ENCODE data around the gene RPS21. TPM values are rescaled to one million over a fixed set of nuclear protein-coding genes. Genes with fewer than 3 reads are reported as not detected.

Gene RPS21
- total and polyA plus RNA-seq, 9 of the 15 experiments (the other 6 are each of a cell fraction or from before 2014, with no cell fraction given) = 1,380 to 5,647 (median 3,091) TPM

GRCh38 chr20:62406635-62407176, 19.8 kb downstream of the RPS21 start (continued):
- TF ChIP-seq ZNF76 (CRISPR knock-in tag; IDR thresholded peaks at IDR 0.05; ENCODE audit: borderline replicate concordance) (no peak), RBM14 (IDR thresholded peaks at IDR 0.05; ENCODE audit: borderline replicate concordance, insufficient read depth, low read depth, low read length) (no peak), ZNF274 (IDR thresholded peaks at IDR 0.05; ENCODE audit: borderline replicate concordance, low read depth, low read length) (no peak), FOXJ3 (CRISPR knock-in tag; IDR thresholded peaks at IDR 0.05) (no peak), C11orf30 (IDR thresholded peaks at IDR 0.05; ENCODE audit: low read depth) (no peak), XRCC4 (IDR thresholded peaks at IDR 0.05; ENCODE audit: extremely low read depth, insufficient read depth, insufficient read length) (no peak), ZNF780A (CRISPR knock-in tag; IDR thresholded peaks at IDR 0.05) (no peak), POLR3A (IDR thresholded peaks at IDR 0.05; ENCODE audit: borderline replicate concordance, extremely low read depth, insufficient read depth, insufficient read length) (no peak), CEBPZ (IDR thresholded peaks at IDR 0.05; ENCODE audit: borderline replicate concordance, low read depth, low read length) (no peak), ZNF263 (CRISPR knock-in tag; IDR thresholded peaks at IDR 0.05; ENCODE audit: borderline replicate concordance) (no peak), THRAP3 (IDR thresholded peaks at IDR 0.05; ENCODE audit: borderline replicate concordance) (no peak), CBFA2T3 (IDR thresholded peaks at IDR 0.05) (no peak), NFYB (IDR thresholded peaks at IDR 0.05; ENCODE audit: extremely low read depth, insufficient read length) (no peak), NKRF (IDR thresholded peaks at IDR 0.05; ENCODE audit: borderline replicate concordance) (no peak), E2F4 (CRISPR knock-in tag; IDR thresholded peaks at IDR 0.05; ENCODE audit: low read depth) (no peak), BRCA1 (IDR thresholded peaks at IDR 0.05) (no peak), BRCA1 (CRISPR knock-in tag; IDR thresholded peaks at IDR 0.05) (no peak), ZNF311 (CRISPR knock-in tag; IDR thresholded peaks at IDR 0.05) (no peak), CBX1 (IDR thresholded peaks at IDR 0.05; ENCODE audit: low read depth) (no peak), XRCC3 (IDR thresholded peaks at IDR 0.05) (no peak), ELF4 (CRISPR knock-in tag; IDR thresholded peaks at IDR 0.05) (no peak), OTX1 (CRISPR knock-in tag; IDR thresholded peaks at IDR 0.05) (no peak), USF2 (CRISPR knock-in tag; IDR thresholded peaks at IDR 0.05) (peak; percentile 41; the same call in 1 of the 2 replicates)
